ENCODE measurements around the gene WASL. TPM values are rescaled to one million over a fixed set of nuclear protein-coding genes. Genes with fewer than 3 reads are reported as not detected.
"Not testable (repeated sequence)": the region's sequence is repeated elsewhere in the genome, so short reads cannot be mapped to it uniquely, and the experiment has no call there.

Gene WASL
- total RNA-seq, 1 experiment from 2014 or later: 32.1 TPM

DNA sequence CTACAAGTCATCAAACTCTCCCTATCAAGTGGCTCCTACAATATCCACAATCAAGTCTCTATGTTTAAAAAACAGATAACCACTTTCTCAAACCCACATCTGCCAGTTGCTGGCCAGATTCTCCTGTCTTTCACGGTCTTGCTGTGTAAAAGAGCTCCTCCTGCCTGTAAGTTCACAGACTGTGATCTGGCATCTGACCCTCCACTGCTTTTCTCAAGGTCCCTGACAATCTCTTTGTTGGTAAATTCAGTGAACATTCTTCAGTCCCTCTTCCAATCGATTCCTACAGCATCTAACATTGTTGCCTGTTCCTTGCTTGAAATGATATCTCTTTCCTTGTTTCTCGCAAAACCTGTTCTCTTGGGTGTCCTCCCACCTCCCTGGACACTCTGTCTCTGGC is 111.6 kb downstream of the WASL start:
- TF ChIP-seq, protein P1, sequence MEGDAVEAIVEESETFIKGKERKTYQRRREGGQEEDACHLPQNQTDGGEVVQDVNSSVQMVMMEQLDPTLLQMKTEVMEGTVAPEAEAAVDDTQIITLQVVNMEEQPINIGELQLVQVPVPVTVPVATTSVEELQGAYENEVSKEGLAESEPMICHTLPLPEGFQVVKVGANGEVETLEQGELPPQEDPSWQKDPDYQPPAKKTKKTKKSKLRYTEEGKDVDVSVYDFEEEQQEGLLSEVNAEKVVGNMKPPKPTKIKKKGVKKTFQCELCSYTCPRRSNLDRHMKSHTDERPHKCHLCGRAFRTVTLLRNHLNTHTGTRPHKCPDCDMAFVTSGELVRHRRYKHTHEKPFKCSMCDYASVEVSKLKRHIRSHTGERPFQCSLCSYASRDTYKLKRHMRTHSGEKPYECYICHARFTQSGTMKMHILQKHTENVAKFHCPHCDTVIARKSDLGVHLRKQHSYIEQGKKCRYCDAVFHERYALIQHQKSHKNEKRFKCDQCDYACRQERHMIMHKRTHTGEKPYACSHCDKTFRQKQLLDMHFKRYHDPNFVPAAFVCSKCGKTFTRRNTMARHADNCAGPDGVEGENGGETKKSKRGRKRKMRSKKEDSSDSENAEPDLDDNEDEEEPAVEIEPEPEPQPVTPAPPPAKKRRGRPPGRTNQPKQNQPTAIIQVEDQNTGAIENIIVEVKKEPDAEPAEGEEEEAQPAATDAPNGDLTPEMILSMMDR (conservative IDR thresholded peaks at IDR 0.05; ENCODE audit: low read depth, low read length): no peak
- no peak for TF ChIP-seq EZH2 (IDR thresholded peaks at IDR 0.05; ENCODE audit: borderline replicate concordance, low read depth, low read length, poor library complexity, severe bottlenecking)
- no peaks in the 10 kb centered on the region for H3K9me3 ChIP-seq (ENCODE audit: low read depth, low read length, poor library complexity, severe bottlenecking)
- ChIA-PET CTCF (interaction anchor here (0.6 kb wide), 1 partner anchor 27 kb away, joined by 3 read pairs; no protein-coding TSS in a partner anchor), POLR2A (ENCODE audit: low non-redundant PET) (interaction anchor here (0.6 kb wide), 1 partner anchor 16 kb away, joined by 3 read pairs; no protein-coding TSS in a partner anchor)
- H3K36me3 ChIP-seq (ENCODE audit: insufficient read depth, low read length, poor library complexity, severe bottlenecking): no peaks in the 10 kb centered on the region
- no peaks in the 10 kb centered on the region for H3K27me3 ChIP-seq (replicated peaks; ENCODE audit: insufficient read depth, low read depth, low read length, poor library complexity)
- no peak overlapping the region for H3K4me3 ChIP-seq (ENCODE audit: low read depth, low read length, poor library complexity, severe bottlenecking)
- H3K4me1 ChIP-seq (ENCODE audit: insufficient read depth, low read length, poor library complexity, severe bottlenecking): no peaks in the 10 kb centered on the region
- DNase-seq (ENCODE audit: low spot score): no peak
- no peak overlapping the region for H3K27ac ChIP-seq (ENCODE audit: low read depth, low read length, poor library complexity, severe bottlenecking)
- intact Hi-C loops (cut with micrococcal nuclease; ENCODE audit: unreplicated experiment): loop anchor here (2.0 to 5.0 kb wide), 2 partner anchors 160 to 228 kb away; no protein-coding TSS in a partner anchor
- BruUV-seq (replicated peaks): no TSS peak

DNA sequence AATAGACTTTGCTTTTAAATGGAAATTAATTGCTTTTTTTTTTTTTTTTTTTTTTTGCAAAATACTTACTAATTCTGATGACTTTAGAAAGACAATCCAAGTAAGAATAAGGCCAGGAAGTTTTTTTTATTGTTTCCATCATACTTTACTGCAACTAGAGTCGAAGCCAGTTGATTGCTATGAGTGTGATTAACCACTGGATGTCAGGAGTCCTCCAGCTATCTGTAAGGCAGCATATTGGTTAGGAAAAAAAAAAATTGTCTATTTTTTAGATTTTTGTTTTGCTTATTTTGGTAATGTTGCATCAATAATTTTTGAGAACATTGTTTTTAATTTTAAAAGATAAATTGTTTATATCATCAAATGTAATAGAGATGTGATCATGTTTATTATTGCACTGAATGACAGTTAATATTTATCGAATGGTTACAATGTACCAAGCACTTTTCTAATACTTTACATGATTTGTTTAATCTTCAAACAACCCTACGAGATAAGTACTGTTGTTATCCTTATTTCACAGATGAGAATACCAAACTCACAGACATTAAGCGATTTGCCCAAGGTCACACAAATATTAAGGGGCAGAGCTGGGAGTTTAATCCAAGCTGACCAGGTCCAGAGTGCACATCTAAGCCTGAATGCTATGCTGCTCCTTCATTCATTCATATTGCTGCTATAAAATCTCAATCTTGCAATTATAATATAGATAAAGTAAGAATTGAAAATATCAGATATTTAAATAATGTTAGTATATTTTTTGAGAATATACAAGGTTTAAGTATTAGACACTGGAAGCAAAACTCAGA is 113.0 kb downstream of the WASL start:
- Histone ChIP-seq H3K27me3 (replicated peaks; ENCODE audit: insufficient read depth, low read depth, low read length, poor library complexity) (no peaks in the 10 kb centered on the region), H3K9me3 (ENCODE audit: low read depth, low read length, poor library complexity, severe bottlenecking) (no peaks in the 10 kb centered on the region), H3K4me3 (ENCODE audit: low read depth, low read length, poor library complexity, severe bottlenecking) (no peak overlapping the region), H3K4me1 (ENCODE audit: insufficient read depth, low read length, poor library complexity, severe bottlenecking) (no peaks in the 10 kb centered on the region), H3K36me3 (ENCODE audit: insufficient read depth, low read length, poor library complexity, severe bottlenecking) (no peaks in the 10 kb centered on the region), H3K27ac (ENCODE audit: low read depth, low read length, poor library complexity, severe bottlenecking) (no peak overlapping the region)
- ChIA-PET POLR2A (ENCODE audit: low non-redundant PET) (no interaction called here), CTCF (interaction anchor here (0.7 to 1.4 kb wide), 3 partner anchors 47 to 281 kb away, joined by 5 to 8 read pairs (median 8); no protein-coding TSS in a partner anchor)
- DNase-seq (ENCODE audit: low spot score): peak; percentile 54
- intact Hi-C loops (cut with micrococcal nuclease; ENCODE audit: unreplicated experiment): loop anchor here (1.0 to 5.0 kb wide), 3 partner anchors 66 to 229 kb away; no protein-coding TSS in a partner anchor
- TF ChIP-seq, protein P1 (conservative IDR thresholded peaks at IDR 0.05; ENCODE audit: low read depth, low read length): peak; percentile 76
- TF ChIP-seq EZH2 (IDR thresholded peaks at IDR 0.05; ENCODE audit: borderline replicate concordance, low read depth, low read length, poor library complexity, severe bottlenecking): no peak
- no TSS peak for BruUV-seq (replicated peaks)

DNA sequence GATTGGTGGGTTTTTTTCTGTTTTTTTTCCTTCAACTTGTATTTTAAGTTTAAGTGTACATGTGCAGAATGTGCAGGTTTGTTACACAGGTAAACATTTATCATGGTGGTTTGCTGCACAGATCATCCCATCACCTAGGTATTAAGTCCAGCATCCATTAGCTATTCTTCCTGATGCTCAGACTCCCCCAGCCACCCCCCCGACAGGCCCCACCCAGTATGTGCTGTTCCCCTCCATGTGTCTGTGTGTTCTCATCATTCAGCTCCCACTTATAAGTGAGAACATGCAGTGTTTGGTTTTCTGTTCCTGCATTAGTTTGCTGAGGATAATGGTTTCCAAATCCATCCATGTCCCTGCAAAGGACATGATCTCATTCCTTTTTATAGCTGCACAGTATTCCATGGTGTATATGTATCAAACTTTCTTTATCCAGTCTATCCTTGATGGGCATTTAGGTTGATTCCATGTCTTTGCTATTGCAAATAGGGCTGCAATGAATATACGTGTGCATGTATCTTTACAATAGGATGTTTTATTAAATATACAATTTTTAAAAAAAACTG is 114.7 kb downstream of the WASL start:
- intact Hi-C loops (cut with micrococcal nuclease; ENCODE audit: unreplicated experiment); H3K27me3 ChIP-seq (replicated peaks; ENCODE audit: insufficient read depth, low read depth, low read length, poor library complexity); H3K4me1 ChIP-seq (ENCODE audit: insufficient read depth, low read length, poor library complexity, severe bottlenecking); H3K36me3 ChIP-seq (ENCODE audit: insufficient read depth, low read length, poor library complexity, severe bottlenecking); DNase-seq (ENCODE audit: low spot score); H3K27ac ChIP-seq (ENCODE audit: low read depth, low read length, poor library complexity, severe bottlenecking); H3K9me3 ChIP-seq (ENCODE audit: low read depth, low read length, poor library complexity, severe bottlenecking); CTCF ChIA-PET; POLR2A ChIA-PET (ENCODE audit: low non-redundant PET); BruUV-seq (replicated peaks); H3K4me3 ChIP-seq (ENCODE audit: low read depth, low read length, poor library complexity, severe bottlenecking): not testable (repeated sequence)

Data from A673 (cell line).